ENCODE measurements around the gene ABI3BP. TPM values are rescaled to one million over a fixed set of nuclear protein-coding genes. Genes with fewer than 3 reads are reported as not detected.

Gene ABI3BP
- total RNA-seq, 3 donors from 2014 or later = 13.5 to 70.8 (median 47.0) TPM

- no peak overlapping the region for H3K4me3 ChIP-seq
- intact Hi-C loops (cut with DNase I, micrococcal nuclease) = no loop called here
- no peaks in the 10 kb centered on the region for H3K36me3 ChIP-seq (ENCODE audit: low read depth)
- DNase-seq = peak; percentile 14 to 48 (median 30)
- H3K9me3 ChIP-seq = no peaks in the 10 kb centered on the region
- TF ChIP-seq, protein P1, sequence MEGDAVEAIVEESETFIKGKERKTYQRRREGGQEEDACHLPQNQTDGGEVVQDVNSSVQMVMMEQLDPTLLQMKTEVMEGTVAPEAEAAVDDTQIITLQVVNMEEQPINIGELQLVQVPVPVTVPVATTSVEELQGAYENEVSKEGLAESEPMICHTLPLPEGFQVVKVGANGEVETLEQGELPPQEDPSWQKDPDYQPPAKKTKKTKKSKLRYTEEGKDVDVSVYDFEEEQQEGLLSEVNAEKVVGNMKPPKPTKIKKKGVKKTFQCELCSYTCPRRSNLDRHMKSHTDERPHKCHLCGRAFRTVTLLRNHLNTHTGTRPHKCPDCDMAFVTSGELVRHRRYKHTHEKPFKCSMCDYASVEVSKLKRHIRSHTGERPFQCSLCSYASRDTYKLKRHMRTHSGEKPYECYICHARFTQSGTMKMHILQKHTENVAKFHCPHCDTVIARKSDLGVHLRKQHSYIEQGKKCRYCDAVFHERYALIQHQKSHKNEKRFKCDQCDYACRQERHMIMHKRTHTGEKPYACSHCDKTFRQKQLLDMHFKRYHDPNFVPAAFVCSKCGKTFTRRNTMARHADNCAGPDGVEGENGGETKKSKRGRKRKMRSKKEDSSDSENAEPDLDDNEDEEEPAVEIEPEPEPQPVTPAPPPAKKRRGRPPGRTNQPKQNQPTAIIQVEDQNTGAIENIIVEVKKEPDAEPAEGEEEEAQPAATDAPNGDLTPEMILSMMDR (IDR thresholded peaks at IDR 0.05) = no peak
- H3K4me1 ChIP-seq (ENCODE audit: low read depth) = no peaks in the 10 kb centered on the region
- no peak for ATAC-seq
Measured at GRCh38 chr3:100982710-100983109, 10.5 kb downstream of the ABI3BP start.

GRCh38 chr3:100981164-100981911 lies 11.9 kb downstream of the ABI3BP start:
- Histone ChIP-seq H3K4me3 (no peak overlapping the region), H3K9me3 (no peaks in the 10 kb centered on the region), H3K36me3 (ENCODE audit: low read depth) (no peaks in the 10 kb centered on the region), H3K4me1 (ENCODE audit: low read depth) (no peaks in the 10 kb centered on the region)
- intact Hi-C loops (cut with DNase I, micrococcal nuclease) = no loop called here
- no peak for ATAC-seq
- TF ChIP-seq, protein P1 (IDR thresholded peaks at IDR 0.05) = no peak
- DNase-seq = no peak

DNA sequence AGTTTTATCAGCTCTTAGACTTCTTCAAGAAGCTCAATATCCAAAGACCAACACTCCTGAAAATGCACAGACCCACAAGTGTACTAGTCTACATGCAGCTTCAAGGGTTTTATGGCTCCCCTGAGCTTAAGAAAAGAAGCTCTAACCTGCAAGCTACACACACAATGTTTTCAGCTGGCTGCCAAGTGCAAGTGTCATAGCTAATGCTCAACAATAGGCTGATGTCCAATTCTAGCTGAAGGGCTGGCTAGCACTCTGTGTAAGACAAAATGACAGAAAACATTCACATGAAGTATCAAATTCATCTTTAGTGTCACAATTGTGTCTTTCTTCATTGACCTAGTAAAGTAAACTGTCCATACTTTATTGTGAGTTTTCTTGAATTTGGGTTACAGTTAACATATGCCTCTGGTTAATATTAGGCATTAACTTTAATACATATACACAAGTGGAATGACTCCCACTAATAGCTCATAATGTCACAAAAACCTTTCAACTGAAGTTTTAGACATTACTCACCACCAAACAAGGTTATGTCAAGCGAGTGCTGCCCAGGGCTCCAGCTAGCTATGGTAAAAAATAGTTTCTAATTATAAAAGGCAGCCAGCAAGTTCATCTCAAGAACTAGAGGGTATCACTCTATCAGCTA lies 15.1 kb downstream of the ABI3BP start:
- TF ChIP-seq, protein P1 (IDR thresholded peaks at IDR 0.05) = no peak
- intact Hi-C loops (cut with DNase I, micrococcal nuclease) = no loop called here
- no peaks in the 10 kb centered on the region for H3K9me3 ChIP-seq
- H3K4me1 ChIP-seq (ENCODE audit: low read depth) = no peaks in the 10 kb centered on the region
- no peak overlapping the region for H3K4me3 ChIP-seq
- ATAC-seq (no peak), DNase-seq (no peak)
- H3K36me3 ChIP-seq (ENCODE audit: low read depth) = no peaks in the 10 kb centered on the region

DNA sequence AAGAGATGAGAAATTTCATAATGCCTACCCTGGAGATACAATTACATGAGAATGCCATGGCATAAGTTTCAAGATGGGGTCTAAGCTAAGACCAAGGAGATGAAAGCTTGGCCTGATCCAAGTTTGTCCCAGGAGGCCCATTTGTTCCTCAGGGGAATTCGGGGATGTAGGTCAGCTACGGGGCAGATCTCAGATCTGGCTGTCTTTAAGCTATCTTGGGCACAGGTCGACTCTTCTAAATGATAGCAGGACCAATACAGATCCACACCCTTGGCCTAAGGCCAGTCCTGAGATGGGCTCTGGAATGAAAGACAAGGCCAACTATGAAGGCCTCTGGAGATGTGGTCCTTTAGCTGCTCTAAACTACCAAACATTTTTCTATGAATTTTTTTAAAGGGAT lies 16.6 kb downstream of the ABI3BP start:
- Histone ChIP-seq H3K4me3 (no peak overlapping the region), H3K9me3 (no peaks in the 10 kb centered on the region), H3K4me1 (ENCODE audit: low read depth) (no peaks in the 10 kb centered on the region), H3K36me3 (ENCODE audit: low read depth) (no peaks in the 10 kb centered on the region)
- DNase-seq (no peak), ATAC-seq (no peak)
- TF ChIP-seq, protein P1 (IDR thresholded peaks at IDR 0.05) = no peak
- intact Hi-C loops (cut with DNase I, micrococcal nuclease) = no loop called here

GRCh38 chr3:100975714-100976113 lies 17.5 kb downstream of the ABI3BP start:
- no peaks in the 10 kb centered on the region for H3K36me3 ChIP-seq (ENCODE audit: low read depth)
- intact Hi-C loops (cut with DNase I, micrococcal nuclease) = no loop called here
- DNase-seq (no peak), ATAC-seq (no peak)
- TF ChIP-seq, protein P1 (IDR thresholded peaks at IDR 0.05) = no peak
- H3K4me3 ChIP-seq = no peak overlapping the region
- no peaks in the 10 kb centered on the region for H3K4me1 ChIP-seq (ENCODE audit: low read depth)
- no peaks in the 10 kb centered on the region for H3K9me3 ChIP-seq
